Retinal pigment epithelial cell (primary cell): ENCODE data around the gene GRK2.

ENCODE experiments used
- DNase-seq: peaks from one replicate; pipeline ENCODE4 v3.0.0-alpha.2; 2010; ENCODE audit warnings: low read depth
- H3K4me3 ChIP-seq: 2 replicates; pipeline ENCODE4 v1.5.1; 2011; ENCODE audit warnings: mild to moderate bottlenecking, low read length, control low read depth, moderate library complexity
- CTCF ChIP-seq: conservative IDR thresholded peaks from 2 replicates; pipeline ENCODE4 v1.5.1; 2011; ENCODE audit warnings: low read depth, low read length, control low read depth, inconsistent platforms

The GRK2 gene

GRCh38 chr11:67277231-67277961, 11.1 kb downstream of the GRK2 start:
- TF ChIP-seq CTCF = no peak
- no peak overlapping the region for H3K4me3 ChIP-seq
- DNase-seq = no peak

- no peak overlapping the region for H3K4me3 ChIP-seq
- TF ChIP-seq CTCF = no peak
- DNase-seq = no peak
Observed at GRCh38 chr11:67278135-67278938, 12.1 kb downstream of the GRK2 start.

GRCh38 chr11:67278939-67279588, 12.8 kb downstream of the GRK2 start:
- no peak for TF ChIP-seq CTCF
- DNase-seq = no peak
- H3K4me3 ChIP-seq = no peak overlapping the region

GRCh38 chr11:67279589-67280340, 13.5 kb downstream of the GRK2 start:
- TF ChIP-seq CTCF = no peak
- no peak for DNase-seq
- no peak overlapping the region for H3K4me3 ChIP-seq

GRCh38 chr11:67280341-67280787, 14.1 kb downstream of the GRK2 start:
- no peak for TF ChIP-seq CTCF
- DNase-seq = no peak
- no peak overlapping the region for H3K4me3 ChIP-seq

GRCh38 chr11:67280788-67281551, 14.7 kb downstream of the GRK2 start:
- no peak for TF ChIP-seq CTCF
- DNase-seq = no peak
- no peak overlapping the region for H3K4me3 ChIP-seq
